ENCODE results near the gene GCM1.

- TF ChIP-seq CTCF (IDR thresholded peaks at IDR 0.05 in 4 of 5, conservative IDR thresholded peaks at IDR 0.05 in 1 of 5) (no peak), POLR2A (IDR thresholded peaks at IDR 0.05) (no peak)
Observed at GRCh38 chr6:53133961-53134360, 14.7 kb downstream of the GCM1 start.

Measured in gastrocnemius medialis (tissue), 4 donors.